Suprapubic skin (tissue), 4 donors: Measurements from ENCODE around the gene CAPZB. TPM values are rescaled to one million over a fixed set of nuclear protein-coding genes. Genes with fewer than 3 reads are reported as not detected.

ENCODE experiments used
- DNase-seq, 2 donors: peaks; one replicate each; pipeline ENCODE4 v3.0.0-alpha.2; 2019; ENCODE audit warnings: low spot score in 2 of 2
- H3K27ac ChIP-seq: fragments of 200-600 bp; sonication (generic); one replicate; pipeline ENCODE4 v1.5.1; 2019
- H3K27me3 ChIP-seq: fragments of 200-600 bp; sonication (generic); one replicate; pipeline ENCODE4 v1.5.1; 2019
- H3K36me3 ChIP-seq: fragments of 200-600 bp; sonication (generic); one replicate; pipeline ENCODE4 v1.5.1; 2019
- H3K4me1 ChIP-seq: fragments of 200-600 bp; sonication (generic); one replicate; pipeline ENCODE4 v1.5.1; 2019
- H3K4me3 ChIP-seq: fragments of 200-600 bp; sonication (generic); one replicate; pipeline ENCODE4 v1.5.1; 2019; ENCODE audit warnings: mild to moderate bottlenecking
- H3K9me3 ChIP-seq: fragments of 200-600 bp; sonication (generic); one replicate; pipeline ENCODE4 v1.5.1; 2019
- CTCF ChIP-seq, 2 donors: fragments of 200-600 bp in 1 of 2; fragments of 450-650 bp in 1 of 2; sonication (generic) in 1 of 2; IDR thresholded peaks; one replicate each; pipeline ENCODE4 v1.5.1; 2016 to 2019; ENCODE audit warnings: antibody characterized with exemption in 2 of 2, mild to moderate bottlenecking in 1 of 2, moderate library complexity in 1 of 2
- EP300 ChIP-seq: sonication (generic); formaldehyde crosslinking; IDR thresholded peaks from one replicate; pipeline ENCODE4 v1.6.1; 2017; ENCODE audit warnings: antibody characterized with exemption
- POLR2A ChIP-seq, 2 donors: fragments of 450-650 bp; IDR thresholded peaks; one replicate each; pipeline ENCODE4 v1.6.1; 2017; ENCODE audit warnings: antibody characterized with exemption in 2 of 2, mild to moderate bottlenecking in 2 of 2, moderate library complexity in 2 of 2
- POLR2AphosphoS5 ChIP-seq, 3 donors: sonication (generic); formaldehyde crosslinking; IDR thresholded peaks; one replicate each; pipeline ENCODE4 v1.6.1; 2017; ENCODE audit warnings: antibody characterized with exemption in 3 of 3
- WGBS: methylation state at CpG from one replicate; pipeline ENCODE4 v1.1.5; 2018; 5-methylcytosine and 5-hydroxymethylcytosine counted together
- total RNA-seq, 4 donors: library from RNA; depleted of rRNA; stranded (reverse); fragments of >200 nt; gene quantifications; one replicate each; pipeline ENCODE4 v1.1.0, GENCODE V29; 2016

CAPZB gene
- total RNA-seq, 4 donors from 2014 or later: 101 to 130 (median 126) TPM

DNA sequence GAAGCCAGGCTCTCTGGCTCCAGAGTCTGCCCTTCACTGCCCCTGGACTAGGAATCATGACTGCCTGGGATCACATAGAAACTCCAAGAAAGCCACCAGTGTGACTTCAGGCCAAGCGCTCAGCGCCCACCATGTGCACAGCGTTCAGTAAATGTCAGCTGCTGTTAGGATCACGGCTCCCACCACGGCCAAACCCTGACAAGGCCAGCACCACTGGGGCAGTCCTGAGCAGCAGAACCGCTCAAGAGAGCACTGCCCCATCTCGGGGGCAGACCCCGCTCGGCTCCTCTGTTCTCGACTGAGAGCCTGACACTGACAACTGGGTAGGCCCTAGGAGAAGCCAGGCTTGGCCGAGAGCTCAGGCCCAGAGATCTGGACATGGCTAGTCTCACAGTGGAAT lies 10.0 kb downstream of the CAPZB start:
- no peak for DNase-seq
- H3K36me3 ChIP-seq: peaks cover 14% of the 10 kb centered on the region
- peaks cover 80% of the 10 kb centered on the region for H3K4me1 ChIP-seq
- TF ChIP-seq POLR2AphosphoS5 (IDR thresholded peaks at IDR 0.05): no peak
- TF ChIP-seq CTCF (IDR thresholded peaks at IDR 0.05): no peak
- TF ChIP-seq EP300: no peak
- TF ChIP-seq POLR2A (IDR thresholded peaks at IDR 0.05): no peak
- H3K27me3 ChIP-seq: no peaks in the 10 kb centered on the region
- 98% methylated on average over 11 of the region's 11 CpGs for WGBS
- no peaks in the 10 kb centered on the region for H3K9me3 ChIP-seq
- H3K27ac ChIP-seq: no peak overlapping the region
- no peak overlapping the region for H3K4me3 ChIP-seq

GRCh38 chr1:19472174-19472573 lies 13.2 kb downstream of the CAPZB start:
- H3K27me3 ChIP-seq: no peaks in the 10 kb centered on the region
- peaks cover 14% of the 10 kb centered on the region for H3K36me3 ChIP-seq
- no peak overlapping the region for H3K4me3 ChIP-seq
- DNase-seq: no peak
- no peaks in the 10 kb centered on the region for H3K9me3 ChIP-seq
- WGBS: 67% methylated on average over 5 of the region's 5 CpGs
- H3K4me1 ChIP-seq: peaks cover 80% of the 10 kb centered on the region
- H3K27ac ChIP-seq: no peak overlapping the region
- TF ChIP-seq EP300: no peak
- no peak for TF ChIP-seq CTCF (IDR thresholded peaks at IDR 0.05)
- no peak for TF ChIP-seq POLR2AphosphoS5 (IDR thresholded peaks at IDR 0.05)
- no peak for TF ChIP-seq POLR2A (IDR thresholded peaks at IDR 0.05)

DNA sequence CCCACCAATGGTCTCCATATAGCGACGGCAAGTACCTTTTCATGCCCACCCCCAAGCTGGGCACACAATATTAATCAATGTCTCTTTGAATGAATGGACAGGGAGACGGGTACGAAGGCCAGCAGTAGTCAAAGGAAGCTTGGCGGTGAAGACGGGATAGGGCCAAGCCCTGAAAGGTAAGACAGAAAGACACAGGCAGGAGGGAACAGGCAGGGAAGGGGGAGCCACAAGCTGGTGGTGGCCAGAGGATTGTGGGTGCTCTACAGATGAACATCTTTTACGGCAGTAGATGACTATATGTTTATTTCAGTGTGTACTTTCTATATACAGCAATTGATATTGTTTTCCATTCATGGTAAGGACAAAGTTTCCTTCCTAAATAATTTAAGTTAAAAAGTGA lies 16.3 kb downstream of the CAPZB start:
- DNase-seq: no peak
- Histone ChIP-seq H3K27me3 (no peaks in the 10 kb centered on the region), H3K9me3 (no peaks in the 10 kb centered on the region), H3K27ac (peak overlapping the region; percentile 75), H3K4me1 (peaks cover 80% of the 10 kb centered on the region), H3K4me3 (no peak overlapping the region), H3K36me3 (peaks cover 9% of the 10 kb centered on the region)
- TF ChIP-seq POLR2A (IDR thresholded peaks at IDR 0.05) (no peak), POLR2AphosphoS5 (IDR thresholded peaks at IDR 0.05) (no peak), EP300 (no peak), CTCF (IDR thresholded peaks at IDR 0.05) (no peak)
- 67% methylated on average over 7 of the region's 7 CpGs for WGBS

DNA sequence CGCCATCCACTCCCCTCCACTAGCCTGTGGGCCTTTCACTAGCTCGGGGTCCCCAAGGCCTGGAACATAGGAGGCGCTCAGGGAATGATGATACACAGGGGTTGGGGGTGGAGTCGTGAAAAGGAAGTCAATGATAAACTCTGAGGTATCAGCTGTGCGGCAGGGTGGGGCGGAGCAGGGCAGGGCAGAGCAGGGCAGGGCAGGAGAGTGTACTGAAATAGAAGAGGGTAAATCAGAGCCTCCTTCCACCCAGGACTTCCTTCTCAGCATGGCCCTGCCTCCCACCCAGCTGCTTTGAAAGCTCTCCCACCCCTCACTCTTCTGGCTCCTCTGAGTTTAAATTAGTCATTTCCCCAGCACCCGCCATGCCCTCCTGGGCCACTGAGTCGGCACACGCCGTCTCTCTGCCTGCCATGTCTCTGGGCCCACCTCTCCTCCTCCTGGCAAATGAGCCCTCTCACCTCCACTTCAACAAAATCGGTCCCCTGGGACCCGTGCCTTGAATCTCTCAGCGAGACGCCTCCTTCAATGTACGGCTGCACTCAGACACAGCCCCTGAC lies 16.9 kb downstream of the CAPZB start:
- peaks cover 82% of the 10 kb centered on the region for H3K4me1 ChIP-seq
- H3K4me3 ChIP-seq: no peak overlapping the region
- peaks cover 5% of the 10 kb centered on the region for H3K36me3 ChIP-seq
- WGBS: 58% methylated on average over 15 of the region's 15 CpGs
- no peaks in the 10 kb centered on the region for H3K27me3 ChIP-seq
- no peak for DNase-seq
- H3K9me3 ChIP-seq: no peaks in the 10 kb centered on the region
- TF ChIP-seq EP300 (no peak), CTCF (IDR thresholded peaks at IDR 0.05) (no peak), POLR2A (IDR thresholded peaks at IDR 0.05) (no peak), POLR2AphosphoS5 (IDR thresholded peaks at IDR 0.05) (no peak)
- peak overlapping the region; percentile 75 for H3K27ac ChIP-seq

DNA sequence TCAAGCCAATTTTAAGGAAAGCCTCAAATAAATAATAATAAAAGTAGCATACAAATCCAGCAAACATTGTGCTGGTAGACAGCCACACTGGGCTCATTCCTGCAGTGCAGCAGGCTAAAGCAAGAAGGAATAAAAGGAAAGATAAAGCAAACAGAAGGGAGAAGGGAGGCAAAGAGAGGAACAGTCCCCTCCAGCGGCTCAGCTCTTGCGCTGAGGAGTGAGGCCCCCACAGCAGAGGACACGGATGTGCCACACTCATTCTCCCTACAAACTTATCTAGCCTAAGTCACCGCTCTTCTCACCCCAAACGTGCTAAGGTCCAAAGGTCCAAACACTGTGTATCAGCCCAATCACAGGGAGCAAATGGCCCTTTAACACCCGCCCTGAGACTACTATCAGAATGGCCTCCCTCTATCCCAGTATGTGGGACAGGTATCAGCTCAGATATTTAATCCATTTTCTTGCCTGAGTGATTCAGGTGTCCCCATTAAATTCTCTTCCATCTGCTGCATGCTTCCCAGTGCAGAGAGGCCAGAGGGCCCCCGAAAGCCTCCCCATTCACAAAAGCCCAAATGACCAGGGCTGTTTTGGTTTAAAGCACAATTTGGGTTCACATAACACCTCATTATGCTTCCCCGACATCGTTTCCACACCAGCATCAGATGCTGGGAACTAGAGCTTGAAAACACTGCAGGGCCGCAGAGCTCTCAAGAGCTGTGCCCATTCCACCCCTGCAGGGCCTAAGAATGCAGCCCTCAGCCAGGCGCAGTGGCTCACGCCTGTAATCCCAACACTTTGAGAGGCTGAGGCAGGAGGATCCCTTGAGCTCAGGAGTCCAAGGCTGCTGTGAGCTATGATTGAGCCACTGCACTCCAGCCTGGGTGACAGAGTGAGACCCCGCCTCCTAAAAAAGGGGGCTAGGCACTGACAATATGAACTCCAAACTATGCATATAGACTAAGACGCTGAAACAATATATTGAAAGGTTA lies 17.8 kb downstream of the CAPZB start:
- H3K4me3 ChIP-seq: no peak overlapping the region
- 77% methylated on average over 14 of the region's 14 CpGs for WGBS
- TF ChIP-seq POLR2AphosphoS5 (IDR thresholded peaks at IDR 0.05) (no peak), POLR2A (IDR thresholded peaks at IDR 0.05) (no peak), EP300 (no peak), CTCF (IDR thresholded peaks at IDR 0.05) (no peak)
- H3K4me1 ChIP-seq: peaks cover 88% of the 10 kb centered on the region
- H3K27ac ChIP-seq: peak overlapping the region; percentile 59
- no peak for DNase-seq
- H3K9me3 ChIP-seq: no peaks in the 10 kb centered on the region
- no peaks in the 10 kb centered on the region for H3K27me3 ChIP-seq
- peaks cover 3% of the 10 kb centered on the region for H3K36me3 ChIP-seq
